NCI-H1436 treated with DMSO at 0.1 percent for 48 hours (cell line): ENCODE results near the gene FAM3A.
A peak's percentile ranks its signal among the peaks of the same experiment; 100 is the strongest.

Experiments
- DNase-seq: peaks from one replicate; lab custom pipeline; 2025; lab: John Stamatoyannopoulos, UW

FAM3A gene

GRCh38 chrX:154458954-154459778 lies 56.9 kb downstream of the FAM3A start:
- peak; percentile 6 for DNase-seq

GRCh38 chrX:154458116-154458953 lies 57.7 kb downstream of the FAM3A start, which contains the start of gene PLXNA3:
Gene PLXNA3, plus strand, starts transcription at chrX:154458281. Its CDS starts 1,903 bp downstream, at chrX:154460184.
- DNase-seq: no peak

- peak; percentile 1 for DNase-seq
These were observed 58.4 kb downstream of the FAM3A start for GRCh38 chrX:154457491-154458115.
